ENCODE results near the gene OGDH. TPM values are rescaled to one million over a fixed set of nuclear protein-coding genes. Genes with fewer than 3 reads are reported as not detected.

Gene OGDH
- total and polyA plus RNA-seq, 3 donors from 2014 or later, result 82.4 to 95.1 (median 87.0) TPM

DNA sequence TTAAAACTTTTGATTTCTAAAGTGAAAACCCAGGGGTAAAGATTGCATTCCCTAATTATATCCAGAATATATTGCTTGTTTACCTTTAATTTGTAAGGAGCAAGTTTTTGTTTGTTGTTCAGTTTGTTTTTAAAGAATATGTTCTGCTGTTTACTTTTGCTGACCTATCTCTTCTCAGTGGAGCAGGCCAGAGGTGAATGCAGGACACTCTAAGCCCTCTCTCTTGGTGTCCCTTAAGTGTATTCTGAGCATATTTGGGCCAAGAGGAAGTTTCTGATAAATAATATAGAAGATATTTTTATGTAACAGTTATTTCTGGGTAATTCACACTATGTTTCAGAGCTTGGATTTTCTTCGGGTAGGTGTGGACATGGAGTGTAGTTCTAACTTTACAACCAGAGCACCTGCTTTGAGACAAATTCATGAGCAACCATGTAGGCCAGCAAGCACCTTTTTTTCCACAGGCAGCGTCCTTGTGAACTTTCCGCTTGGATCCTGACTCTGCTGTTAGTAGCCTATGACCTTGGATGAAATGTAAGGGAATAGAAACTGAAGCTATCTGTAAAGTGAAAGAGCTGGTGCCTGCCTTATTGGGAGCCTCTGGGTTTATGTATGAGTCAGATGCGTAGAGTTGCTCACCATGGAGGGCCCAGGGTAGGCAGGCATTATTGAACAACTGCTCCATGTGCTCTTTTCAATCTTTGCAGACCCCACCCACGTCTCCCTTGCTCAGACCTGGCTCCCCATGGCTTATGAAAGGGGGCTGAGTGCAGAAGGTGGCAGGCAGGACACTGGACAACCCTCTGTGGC, 16.1 kb downstream of the OGDH start:
- 39 to 59% methylated on average over 5 of the region's 5 CpGs for WGBS, 2 donors

DNA sequence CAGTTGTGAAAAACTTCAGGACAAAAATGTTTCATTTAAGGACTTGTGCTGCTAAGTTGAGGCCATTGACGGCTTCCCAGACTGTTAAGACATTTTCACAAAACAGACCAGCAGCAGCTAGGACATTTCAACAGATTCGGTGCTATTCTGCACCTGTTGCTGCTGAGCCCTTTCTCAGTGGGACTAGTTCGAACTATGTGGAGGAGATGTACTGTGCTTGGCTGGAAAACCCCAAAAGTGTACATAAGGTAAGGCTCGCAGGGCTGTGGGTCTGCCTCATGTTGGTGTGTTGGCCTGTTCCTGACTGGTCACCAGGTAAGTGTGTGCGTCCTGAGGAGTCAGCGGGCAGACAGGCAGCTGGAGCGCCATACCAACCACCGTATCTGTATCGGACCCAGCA, 17.9 kb downstream of the OGDH start:
- TF ChIP-seq, protein P1, sequence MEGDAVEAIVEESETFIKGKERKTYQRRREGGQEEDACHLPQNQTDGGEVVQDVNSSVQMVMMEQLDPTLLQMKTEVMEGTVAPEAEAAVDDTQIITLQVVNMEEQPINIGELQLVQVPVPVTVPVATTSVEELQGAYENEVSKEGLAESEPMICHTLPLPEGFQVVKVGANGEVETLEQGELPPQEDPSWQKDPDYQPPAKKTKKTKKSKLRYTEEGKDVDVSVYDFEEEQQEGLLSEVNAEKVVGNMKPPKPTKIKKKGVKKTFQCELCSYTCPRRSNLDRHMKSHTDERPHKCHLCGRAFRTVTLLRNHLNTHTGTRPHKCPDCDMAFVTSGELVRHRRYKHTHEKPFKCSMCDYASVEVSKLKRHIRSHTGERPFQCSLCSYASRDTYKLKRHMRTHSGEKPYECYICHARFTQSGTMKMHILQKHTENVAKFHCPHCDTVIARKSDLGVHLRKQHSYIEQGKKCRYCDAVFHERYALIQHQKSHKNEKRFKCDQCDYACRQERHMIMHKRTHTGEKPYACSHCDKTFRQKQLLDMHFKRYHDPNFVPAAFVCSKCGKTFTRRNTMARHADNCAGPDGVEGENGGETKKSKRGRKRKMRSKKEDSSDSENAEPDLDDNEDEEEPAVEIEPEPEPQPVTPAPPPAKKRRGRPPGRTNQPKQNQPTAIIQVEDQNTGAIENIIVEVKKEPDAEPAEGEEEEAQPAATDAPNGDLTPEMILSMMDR (IDR thresholded peaks at IDR 0.05), result no peak
- TF ChIP-seq POLR2A (IDR thresholded peaks at IDR 0.05), result no peak
- no peak overlapping the region for H3K4me3 ChIP-seq
- H3K4me1 ChIP-seq, result peaks cover 10% of the 10 kb centered on the region
- DNase-seq, result no peak
- WGBS, 2 donors, result 88 to 94% methylated on average over 4 to 9 of the region's 9 CpGs
- no peaks in the 10 kb centered on the region for H3K9me3 ChIP-seq
- H3K36me3 ChIP-seq (ENCODE audit: low read depth, missing control alignments), result no peaks in the 10 kb centered on the region
- no peaks in the 10 kb centered on the region for H3K27me3 ChIP-seq
- no peak overlapping the region for H3K27ac ChIP-seq
- intact Hi-C loops (cut with DNase I; ENCODE audit: low total_unique reads), result no loop called here

More for the DNA sequence above, 16.1 kb downstream of the OGDH start:
- TF ChIP-seq, protein P1 (IDR thresholded peaks at IDR 0.05), result no peak
- no peak for TF ChIP-seq POLR2A (IDR thresholded peaks at IDR 0.05)
- Histone ChIP-seq H3K4me1 (peaks cover 10% of the 10 kb centered on the region), H3K27ac (peak overlapping the region in 1 of 2 donors; percentile 17), H3K9me3 (no peaks in the 10 kb centered on the region), H3K27me3 (no peaks in the 10 kb centered on the region), H3K4me3 (no peak overlapping the region), H3K36me3 (ENCODE audit: low read depth, missing control alignments) (no peaks in the 10 kb centered on the region)
- intact Hi-C loops (cut with DNase I; ENCODE audit: low total_unique reads), result no loop called here
- no peak for DNase-seq

DNA sequence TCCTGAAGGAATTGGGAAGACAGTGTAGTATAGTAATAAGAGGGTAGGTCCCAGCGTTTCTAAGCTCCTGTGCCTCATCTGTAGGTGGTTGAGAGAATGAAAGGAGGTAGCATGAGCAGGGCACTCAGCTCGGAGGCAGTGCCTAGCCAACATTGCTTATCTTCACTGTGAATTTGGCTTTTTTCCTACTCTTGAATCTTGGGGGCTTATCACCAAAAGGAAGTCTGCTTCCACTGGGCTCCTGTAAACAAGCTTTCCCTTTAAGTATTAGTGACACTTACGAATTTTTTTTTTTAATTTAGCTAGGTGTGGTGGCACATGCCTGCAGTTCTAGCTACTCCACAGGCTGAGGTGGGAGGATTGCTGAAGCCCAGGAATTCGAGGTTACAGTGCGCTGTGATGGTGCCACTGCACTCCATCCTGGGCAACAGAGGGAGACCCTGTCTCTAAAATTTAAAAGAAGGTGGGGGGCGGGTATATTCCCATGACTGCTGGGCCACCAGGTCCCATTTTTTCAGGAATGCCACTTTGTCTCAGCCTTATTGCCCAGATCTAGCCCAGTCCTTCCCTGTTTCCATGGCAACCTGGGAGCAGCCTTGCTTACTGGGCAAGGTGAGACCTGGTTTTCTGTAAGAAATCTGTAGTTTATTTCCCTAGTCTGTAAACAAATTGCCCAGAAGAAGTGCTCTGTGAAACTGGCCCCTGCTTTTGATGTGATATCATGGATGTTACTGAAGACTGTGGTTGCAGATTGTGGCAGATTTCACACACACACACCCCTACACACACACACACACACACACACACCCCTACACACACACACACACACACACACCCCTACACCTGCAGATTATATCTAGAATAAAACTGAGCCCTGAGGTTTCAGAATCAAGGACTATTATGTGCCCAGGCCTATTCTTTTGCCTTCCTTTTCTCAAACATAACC, 19.4 kb downstream of the OGDH start:
- no peaks in the 10 kb centered on the region for H3K36me3 ChIP-seq (ENCODE audit: low read depth, missing control alignments)
- 59 to 87% methylated on average over 6 of the region's 6 CpGs for WGBS, 2 donors
- H3K9me3 ChIP-seq, result no peaks in the 10 kb centered on the region
- no peak overlapping the region for H3K4me3 ChIP-seq
- H3K27me3 ChIP-seq, result no peaks in the 10 kb centered on the region
- no peak overlapping the region for H3K27ac ChIP-seq
- H3K4me1 ChIP-seq, result peaks cover 10% of the 10 kb centered on the region
- intact Hi-C loops (cut with DNase I; ENCODE audit: low total_unique reads), result no loop called here
- DNase-seq, result no peak
- TF ChIP-seq POLR2A (IDR thresholded peaks at IDR 0.05), result no peak
- TF ChIP-seq, protein P1 (IDR thresholded peaks at IDR 0.05), result no peak

DNA sequence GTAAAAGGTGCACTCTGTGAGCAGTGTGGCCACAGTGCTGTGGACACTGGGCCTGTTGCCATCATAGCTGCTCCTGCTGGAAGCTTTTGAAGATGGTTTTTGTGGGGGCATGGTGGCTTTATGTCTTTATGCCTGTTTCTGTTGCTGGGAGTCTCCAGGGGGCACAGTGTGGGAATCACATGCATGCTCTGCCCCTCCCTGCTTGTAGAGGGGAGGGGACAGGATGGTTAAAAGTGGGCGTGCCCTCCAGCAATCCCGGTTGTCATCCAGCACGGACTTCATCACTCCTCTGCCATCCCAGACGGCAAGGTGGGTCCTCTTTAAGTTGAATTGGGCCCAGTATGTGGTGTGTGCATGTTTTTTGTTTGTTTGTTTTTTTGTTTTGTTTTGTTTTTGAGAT, 20.2 kb downstream of the OGDH start:
- H3K27ac ChIP-seq, result no peak overlapping the region
- no peak overlapping the region for H3K4me3 ChIP-seq
- no peaks in the 10 kb centered on the region for H3K36me3 ChIP-seq (ENCODE audit: low read depth, missing control alignments)
- intact Hi-C loops (cut with DNase I; ENCODE audit: low total_unique reads), result no loop called here
- H3K4me1 ChIP-seq, result peaks cover 10% of the 10 kb centered on the region
- 65 to 70% methylated on average over 4 of the region's 4 CpGs for WGBS, 2 donors
- TF ChIP-seq, protein P1 (IDR thresholded peaks at IDR 0.05), result no peak
- no peak for TF ChIP-seq POLR2A (IDR thresholded peaks at IDR 0.05)
- DNase-seq, result no peak
- H3K9me3 ChIP-seq, result no peaks in the 10 kb centered on the region
- no peaks in the 10 kb centered on the region for H3K27me3 ChIP-seq

Measured in testis (tissue), 3 donors.